HepG2 (cell line): Measurements from ENCODE around the gene NTN5. TPM values are rescaled to one million over a fixed set of nuclear protein-coding genes. Genes with fewer than 3 reads are reported as not detected.

ENCODE experiments used
- DDIT3 ChIP-seq: sonication (generic); formaldehyde crosslinking; IDR thresholded peaks from 2 replicates; pipeline ENCODE4 v1.4.0; 2020; ENCODE audit warnings: mild to moderate bottlenecking, missing genetic modification reagents
- GRHL1 ChIP-seq: sonication (generic); formaldehyde crosslinking; conservative IDR thresholded peaks from 2 replicates; pipeline ENCODE4 v1.8.0; 2022; ENCODE audit warnings: missing genetic modification reagents
- HMGXB4 ChIP-seq, 2 experiments: sonication (generic) in 1 of 2; formaldehyde crosslinking in 1 of 2; IDR thresholded peaks; 2 replicates each; pipeline versions ENCODE4 v1.4.0 to v1.6.1; 2018 to 2020; ENCODE audit warnings: missing genetic modification reagents in 2 of 2, borderline replicate concordance in 1 of 2, low read depth in 1 of 2, mild to moderate bottlenecking in 1 of 2, missing biosample characterization in 1 of 2
- KDM6A ChIP-seq: IDR thresholded peaks from 2 replicates; pipeline ENCODE4 v1.6.1; 2016; ENCODE audit warnings: low read depth
- MYC ChIP-seq: sonication (generic); formaldehyde crosslinking; IDR thresholded peaks from 2 replicates; pipeline ENCODE4 v1.9.0; 2021; ENCODE audit warnings: missing genetic modification reagents, borderline replicate concordance
- NR0B2 ChIP-seq: sonication (generic); formaldehyde crosslinking; IDR thresholded peaks from 2 replicates; pipeline ENCODE4 v1.4.0; 2020; ENCODE audit warnings: mild to moderate bottlenecking, missing genetic modification reagents
- SAFB2 ChIP-seq: sonication (generic); formaldehyde crosslinking; IDR thresholded peaks from 2 replicates; pipeline ENCODE4 v1.5.1; 2020; ENCODE audit warnings: missing genetic modification reagents, low read depth, mild to moderate bottlenecking, borderline replicate concordance
- SETDB1 ChIP-seq: sonication (generic); formaldehyde crosslinking; IDR thresholded peaks from 2 replicates; pipeline ENCODE4 v1.5.1; 2020; ENCODE audit warnings: missing genetic modification reagents, mild to moderate bottlenecking, borderline replicate concordance
- ZFP37 ChIP-seq: sonication (generic); formaldehyde crosslinking; IDR thresholded peaks from 2 replicates; pipeline ENCODE4 v1.4.0; 2020; ENCODE audit warnings: missing genetic modification reagents, borderline replicate concordance
- ZNF136 ChIP-seq: sonication (generic); formaldehyde crosslinking; IDR thresholded peaks from 2 replicates; pipeline ENCODE4 v1.8.1; 2022; ENCODE audit warnings: low read depth, mild to moderate bottlenecking, moderate library complexity, missing genetic modification reagents
- ZNF644 ChIP-seq: IDR thresholded peaks from 2 replicates; pipeline ENCODE4 v1.6.1; 2016; ENCODE audit warnings: low read depth
- polyA plus RNA-seq, 8 experiments: library from polyadenylated mRNA; depleted of rRNA in 3 of 8; stranded (reverse) in 7 of 8; unstranded in 1 of 8; fragments of >200 nt; fragmentation: Illumina TruSeq in 4 of 8; extraction: Trizol in 4 of 8; gene quantifications; 2 replicates each; pipeline versions ENCODE4 v1.2.1 to v1.2.3, GENCODE V29; 2011 to 2016; ENCODE audit warnings: low read depth in 4 of 8, missing spikeins in 1 of 8, mixed read lengths in 1 of 8; ENCODE audit not compliant: insufficient read depth in 1 of 8
- total RNA-seq, 5 experiments: library from RNA; depleted of rRNA; stranded (reverse); fragments of >200 nt; fragmentation: Illumina TruSeq; extraction: Trizol; gene quantifications; 2 replicates each; pipeline ENCODE4 v1.2.3, GENCODE V29; 2016; ENCODE audit warnings: low read depth in 1 of 5

NTN5 gene
- total and polyA plus RNA-seq, 2 of the 13 experiments (the other 11 are each of a cell fraction or from before 2014, with no cell fraction given) = 0.05 TPM; not detected in 1

GRCh38 chr19:48715681-48716171, 42.9 kb upstream of the NTN5 start (continued):
- TF ChIP-seq KDM6A = no peak
- no peak for TF ChIP-seq DDIT3
- TF ChIP-seq ZFP37 = no peak
- no peak for TF ChIP-seq GRHL1 (CRISPR knock-in tag)
- TF ChIP-seq HMGXB4 (CRISPR knock-in tag; IDR thresholded peaks at IDR 0.05; ENCODE audit: borderline replicate concordance in 1 of 2, low read depth in 1 of 2) = 0 out of 4 replicates have a peak, but pooled peaks of 1 of the 2 experiments have one; percentile 21
- no peak for TF ChIP-seq ZNF136 (CRISPR knock-in tag)
- no peak for TF ChIP-seq SAFB2 (CRISPR knock-in tag)
- TF ChIP-seq ZNF644 (CRISPR knock-in tag) = no peak
- TF ChIP-seq MYC = peak; percentile 21; the same call in 1 of the 2 replicates
- TF ChIP-seq SETDB1 (CRISPR knock-in tag) = no peak
- TF ChIP-seq NR0B2 (CRISPR knock-in tag) = no peak
